NCI-H460 (cell line): ENCODE data around the gene STAMBPL1. TPM values are rescaled to one million over a fixed set of nuclear protein-coding genes. Genes with fewer than 3 reads are reported as not detected.

Experiments
- DNase-seq: peaks from one replicate; pipeline ENCODE4 v3.0.0-alpha.2; 2016; ENCODE audit warnings: low read depth; ENCODE audit errors: extremely low read depth
- total RNA-seq: library from RNA; depleted of rRNA; stranded (reverse); fragments of >200 nt; shearing (Covaris generic); gene quantifications from 2 replicates; pipeline ENCODE4 v1.2.3, GENCODE V29; 2014

Gene STAMBPL1
- total RNA-seq, 1 experiment from 2014 or later, result 39.8 TPM

DNA sequence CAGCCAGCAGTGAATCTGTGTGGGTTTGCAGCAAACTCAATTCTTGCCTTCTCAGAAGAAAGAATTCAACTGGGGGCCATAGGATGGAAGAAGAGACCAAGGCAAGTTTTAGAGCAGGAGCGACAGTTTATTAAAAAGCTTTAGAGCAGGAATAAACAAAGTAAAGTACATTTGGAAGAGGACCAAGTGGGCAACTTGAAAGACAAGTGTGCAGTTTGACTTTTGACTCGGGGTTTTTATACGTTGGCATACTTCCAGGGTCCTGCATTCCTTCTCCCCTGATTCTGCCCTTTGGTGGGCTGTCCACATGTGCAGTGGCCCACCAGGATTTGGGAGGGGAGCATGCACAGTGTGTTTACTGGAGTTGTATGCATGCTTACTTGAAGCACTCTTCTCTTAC is 25.4 kb upstream of the STAMBPL1 start:
- DNase-seq, result no peak

- no peak for DNase-seq
These were observed 22.2 kb upstream of the STAMBPL1 start for GRCh38 chr10:88857831-88858230.

- no peak for DNase-seq
These were observed 21.6 kb upstream of the STAMBPL1 start for GRCh38 chr10:88858491-88858890.

- no peak for DNase-seq
These were observed 19.0 kb upstream of the STAMBPL1 start for GRCh38 chr10:88861036-88861435.

DNA sequence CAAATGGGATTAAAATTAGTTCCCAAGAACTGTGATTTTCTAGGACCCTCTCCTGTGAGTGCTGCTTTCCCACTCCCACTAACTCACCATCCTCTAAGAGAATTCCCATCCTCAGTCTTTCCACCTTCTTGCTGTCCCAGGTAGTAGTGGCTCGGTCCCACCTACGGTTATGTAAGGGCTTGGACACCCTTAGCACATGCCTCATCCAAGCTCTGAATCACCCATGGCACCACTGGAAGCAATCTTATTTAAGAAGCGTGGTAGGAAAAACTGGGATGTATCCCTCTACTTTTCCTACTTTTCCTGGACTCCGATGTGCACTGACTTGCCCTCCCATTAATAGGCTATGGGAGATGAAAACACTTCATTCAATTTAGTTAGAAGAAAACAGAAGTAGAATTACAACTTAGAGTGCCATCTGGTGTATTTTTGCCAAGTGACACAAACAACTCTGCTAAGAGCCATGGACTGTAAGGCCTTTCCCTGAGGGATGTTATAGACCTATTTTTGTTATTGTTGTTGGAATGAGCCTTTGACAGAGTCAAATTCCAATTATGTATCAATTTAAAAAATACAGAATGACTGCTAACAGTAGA is 14.7 kb upstream of the STAMBPL1 start:
- no peak for DNase-seq

GRCh38 chr10:88866454-88866853 is 13.6 kb upstream of the STAMBPL1 start:
- DNase-seq, result no peak

GRCh38 chr10:88870089-88870488 is 10.0 kb upstream of the STAMBPL1 start:
- no peak for DNase-seq

GRCh38 chr10:88873757-88874156 is 6.3 kb upstream of the STAMBPL1 start:
- no peak for DNase-seq

DNA sequence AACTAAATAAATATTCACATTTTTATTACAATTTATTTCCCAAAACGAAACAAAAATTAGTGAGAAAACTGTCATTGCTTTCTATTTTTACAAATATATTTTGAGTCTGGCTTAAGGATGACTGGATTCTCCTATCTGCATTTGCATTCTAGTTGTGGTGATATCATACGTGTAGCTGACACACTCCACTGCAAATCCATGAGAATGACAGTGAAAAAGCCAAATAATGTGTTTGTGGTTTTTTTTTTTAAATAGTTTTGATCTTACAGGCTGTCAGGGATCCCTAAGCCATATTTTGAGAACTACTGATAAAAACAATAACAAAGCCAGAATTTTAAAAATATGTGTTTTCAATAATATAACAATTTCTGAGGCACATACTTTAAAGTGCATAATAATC is 5.8 kb upstream of the STAMBPL1 start:
- no peak for DNase-seq

DNA sequence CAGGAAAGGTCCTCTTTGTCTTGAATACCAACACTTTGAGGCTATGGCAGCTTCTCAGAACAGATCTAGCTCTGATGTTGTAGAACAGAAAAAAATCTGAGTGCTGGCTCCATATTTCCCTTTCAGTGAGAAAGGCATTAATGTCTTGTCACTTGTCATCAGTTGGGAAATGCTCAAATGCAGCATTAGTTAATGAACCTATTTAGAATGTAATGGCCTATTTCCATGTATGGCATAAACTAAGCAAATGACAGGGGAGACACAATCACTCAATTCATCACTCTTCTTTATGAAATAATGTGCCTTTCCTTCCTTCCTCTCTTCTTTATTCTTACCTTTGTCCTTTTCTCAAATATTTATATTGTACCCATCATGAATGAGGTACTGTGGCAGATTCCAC is 5.0 kb upstream of the STAMBPL1 start:
- no peak for DNase-seq

- no peak for DNase-seq
These were observed 2.7 kb upstream of the STAMBPL1 start for GRCh38 chr10:88877298-88877697.

GRCh38 chr10:88880282-88881076 is 434 bp downstream of the STAMBPL1 start:
- peak; percentile 76 for DNase-seq

DNA sequence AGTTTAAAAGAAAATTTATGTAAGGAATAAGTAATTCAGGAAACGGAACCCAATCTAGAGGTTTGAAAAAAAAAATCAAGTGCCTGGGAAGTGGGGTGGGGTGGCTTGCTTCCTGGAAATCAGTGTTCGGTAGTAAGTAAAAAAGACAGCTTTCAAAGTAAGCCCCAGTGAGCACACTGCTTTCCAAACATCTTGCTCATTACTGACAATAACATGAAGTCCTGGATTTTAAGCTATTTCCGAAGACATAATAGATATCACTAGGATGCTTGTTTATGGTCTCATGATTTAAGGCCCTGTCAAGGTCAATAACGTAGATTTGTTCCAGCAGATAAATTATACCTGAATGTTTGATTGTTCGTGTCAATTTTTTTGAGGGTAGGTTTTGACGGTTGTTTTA is 1.3 kb downstream of the STAMBPL1 start:
- DNase-seq, result no peak

DNA sequence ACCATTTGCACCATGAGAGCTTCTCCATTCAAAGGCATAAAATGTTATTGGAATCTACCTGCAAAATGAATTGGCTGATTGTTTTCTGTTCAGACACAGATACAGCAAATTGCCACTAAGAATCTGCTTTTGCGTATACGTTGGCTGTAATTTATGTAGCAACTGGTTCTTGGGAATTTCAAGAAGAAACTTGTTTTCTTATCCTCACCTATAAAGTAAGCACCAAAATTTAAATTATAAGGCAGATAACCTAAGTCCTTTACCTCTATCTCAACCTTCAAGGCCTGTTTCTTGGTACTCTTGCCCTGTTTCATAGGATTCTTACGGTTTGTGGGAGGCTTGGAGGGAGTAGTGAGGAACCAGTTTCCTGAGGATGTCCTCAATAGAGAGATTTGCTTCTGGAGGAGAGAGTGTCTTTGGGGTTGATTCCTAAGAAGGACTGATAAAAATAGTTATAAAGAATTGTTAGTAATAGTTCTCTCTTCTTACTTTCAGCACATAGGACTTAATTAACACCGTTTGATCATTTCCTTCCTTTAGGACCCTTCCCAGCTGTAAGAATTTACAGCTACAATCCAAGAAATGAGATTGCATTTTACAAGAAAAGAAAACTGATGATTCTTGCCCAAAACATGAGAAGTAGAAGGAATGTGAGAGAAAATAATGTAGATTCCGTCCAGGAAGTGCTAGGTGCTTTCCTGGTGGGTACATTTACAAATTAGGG is 2.0 kb downstream of the STAMBPL1 start:
- DNase-seq, result no peak

- peak; percentile 48 for DNase-seq
These were observed 2.8 kb downstream of the STAMBPL1 start for GRCh38 chr10:88882646-88883447.

DNA sequence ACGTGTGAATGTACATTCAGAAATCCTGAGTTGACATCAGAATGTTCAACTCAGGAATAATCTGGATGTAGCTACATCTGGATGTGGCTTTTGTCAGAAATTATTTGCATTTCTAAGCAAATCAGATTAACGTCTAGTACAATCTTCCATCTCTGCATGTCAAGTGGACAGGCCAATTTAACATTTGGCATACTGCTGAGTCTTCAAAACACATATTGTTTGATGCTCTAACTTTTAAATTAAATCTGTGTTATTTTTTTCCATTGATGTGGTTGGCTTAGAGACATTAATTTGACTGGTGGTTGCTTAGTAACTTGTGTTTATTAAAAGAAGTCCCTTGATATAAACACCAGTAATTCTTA is 3.4 kb downstream of the STAMBPL1 start:
- no peak for DNase-seq

- DNase-seq, result no peak
These were observed 6.5 kb downstream of the STAMBPL1 start for GRCh38 chr10:88886557-88886956.

GRCh38 chr10:88888810-88889445 is 8.9 kb downstream of the STAMBPL1 start:
- no peak for DNase-seq

- DNase-seq, result no peak
These were observed 9.7 kb downstream of the STAMBPL1 start for GRCh38 chr10:88889559-88890337.
